ENCODE measurements around the gene PLLP.

GRCh38 chr16:57268804-57269800 is 15.4 kb downstream of the PLLP start:
- TF ChIP-seq, protein P1, sequence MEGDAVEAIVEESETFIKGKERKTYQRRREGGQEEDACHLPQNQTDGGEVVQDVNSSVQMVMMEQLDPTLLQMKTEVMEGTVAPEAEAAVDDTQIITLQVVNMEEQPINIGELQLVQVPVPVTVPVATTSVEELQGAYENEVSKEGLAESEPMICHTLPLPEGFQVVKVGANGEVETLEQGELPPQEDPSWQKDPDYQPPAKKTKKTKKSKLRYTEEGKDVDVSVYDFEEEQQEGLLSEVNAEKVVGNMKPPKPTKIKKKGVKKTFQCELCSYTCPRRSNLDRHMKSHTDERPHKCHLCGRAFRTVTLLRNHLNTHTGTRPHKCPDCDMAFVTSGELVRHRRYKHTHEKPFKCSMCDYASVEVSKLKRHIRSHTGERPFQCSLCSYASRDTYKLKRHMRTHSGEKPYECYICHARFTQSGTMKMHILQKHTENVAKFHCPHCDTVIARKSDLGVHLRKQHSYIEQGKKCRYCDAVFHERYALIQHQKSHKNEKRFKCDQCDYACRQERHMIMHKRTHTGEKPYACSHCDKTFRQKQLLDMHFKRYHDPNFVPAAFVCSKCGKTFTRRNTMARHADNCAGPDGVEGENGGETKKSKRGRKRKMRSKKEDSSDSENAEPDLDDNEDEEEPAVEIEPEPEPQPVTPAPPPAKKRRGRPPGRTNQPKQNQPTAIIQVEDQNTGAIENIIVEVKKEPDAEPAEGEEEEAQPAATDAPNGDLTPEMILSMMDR (IDR thresholded peaks at IDR 0.05; ENCODE audit: low read length) = no peak
- TF ChIP-seq EZH2 (optimal IDR thresholded peaks at IDR 0.05; ENCODE audit: low read depth, low read length) = no peak
- TF ChIP-seq EZH2phosphoT487 (IDR thresholded peaks at IDR 0.05; ENCODE audit: low read length) = no peak
